ENCODE results near the gene GRM7. TPM values are rescaled to one million over a fixed set of nuclear protein-coding genes. Genes with fewer than 3 reads are reported as not detected.
A peak's percentile ranks its signal among the peaks of the same experiment; 100 is the strongest.

Gene GRM7
- total RNA-seq, 1 donor from 2014 or later, result not detected

DNA sequence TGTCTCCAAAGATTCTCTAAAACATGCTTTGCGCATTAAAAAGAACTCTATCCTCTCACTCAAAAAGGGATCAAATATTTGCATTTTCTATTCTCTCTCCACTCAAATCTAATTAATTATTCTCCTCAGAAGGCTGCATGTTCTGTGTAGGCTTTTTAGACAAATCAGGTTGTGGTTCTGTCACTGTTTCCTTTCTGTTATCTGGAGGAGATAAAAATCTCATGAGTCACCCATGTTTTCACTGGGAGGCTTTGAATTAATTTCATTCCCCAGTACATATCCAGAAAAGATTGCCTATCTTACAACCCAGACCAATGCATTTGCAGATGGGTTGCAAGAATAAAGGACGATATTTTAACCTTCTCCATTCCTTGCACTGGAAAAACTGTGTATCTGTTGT lies 446.5 kb downstream of the GRM7 start:
- FAIRE-seq, result no peak
- no peaks in the 10 kb centered on the region for H3K36me3 ChIP-seq (ENCODE audit: control insufficient read depth, insufficient read depth, low read length)
- H3K27me3 ChIP-seq (ENCODE audit: control insufficient read depth, insufficient read depth, low read length), result no peaks in the 10 kb centered on the region
- no peak overlapping the region for H3K4me3 ChIP-seq (ENCODE audit: low read depth, low read length)
- TF ChIP-seq, protein P1, sequence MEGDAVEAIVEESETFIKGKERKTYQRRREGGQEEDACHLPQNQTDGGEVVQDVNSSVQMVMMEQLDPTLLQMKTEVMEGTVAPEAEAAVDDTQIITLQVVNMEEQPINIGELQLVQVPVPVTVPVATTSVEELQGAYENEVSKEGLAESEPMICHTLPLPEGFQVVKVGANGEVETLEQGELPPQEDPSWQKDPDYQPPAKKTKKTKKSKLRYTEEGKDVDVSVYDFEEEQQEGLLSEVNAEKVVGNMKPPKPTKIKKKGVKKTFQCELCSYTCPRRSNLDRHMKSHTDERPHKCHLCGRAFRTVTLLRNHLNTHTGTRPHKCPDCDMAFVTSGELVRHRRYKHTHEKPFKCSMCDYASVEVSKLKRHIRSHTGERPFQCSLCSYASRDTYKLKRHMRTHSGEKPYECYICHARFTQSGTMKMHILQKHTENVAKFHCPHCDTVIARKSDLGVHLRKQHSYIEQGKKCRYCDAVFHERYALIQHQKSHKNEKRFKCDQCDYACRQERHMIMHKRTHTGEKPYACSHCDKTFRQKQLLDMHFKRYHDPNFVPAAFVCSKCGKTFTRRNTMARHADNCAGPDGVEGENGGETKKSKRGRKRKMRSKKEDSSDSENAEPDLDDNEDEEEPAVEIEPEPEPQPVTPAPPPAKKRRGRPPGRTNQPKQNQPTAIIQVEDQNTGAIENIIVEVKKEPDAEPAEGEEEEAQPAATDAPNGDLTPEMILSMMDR (IDR thresholded peaks at IDR 0.05; ENCODE audit: insufficient read depth, low read length, severe bottlenecking), result no peak
- DNase-seq (ENCODE audit: low read depth), result no peak

DNA sequence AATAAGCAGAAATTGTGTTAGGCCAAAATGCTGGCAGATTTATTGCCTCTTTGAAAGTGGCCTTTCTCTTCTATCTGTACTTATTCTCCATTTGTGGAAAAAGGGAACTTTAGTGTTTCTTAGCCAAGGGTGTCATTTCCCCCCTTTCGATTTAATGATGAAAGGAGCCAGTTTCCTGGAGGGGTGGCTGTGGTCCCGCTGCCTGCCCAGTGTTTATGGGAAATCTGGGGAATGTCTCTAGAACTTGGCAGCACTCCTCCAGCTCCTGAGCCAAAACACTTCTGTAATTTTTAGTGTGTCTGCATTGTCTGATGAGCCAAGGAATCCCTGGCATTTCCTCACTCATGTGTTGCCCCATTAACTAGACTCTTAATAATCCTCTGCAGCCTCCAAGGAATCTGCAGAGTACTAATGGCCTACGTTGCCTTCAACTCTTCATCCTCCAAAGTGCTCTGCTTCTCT lies 448.8 kb downstream of the GRM7 start:
- TF ChIP-seq, protein P1 (IDR thresholded peaks at IDR 0.05; ENCODE audit: insufficient read depth, low read length, severe bottlenecking), result no peak
- Histone ChIP-seq H3K36me3 (ENCODE audit: control insufficient read depth, insufficient read depth, low read length) (no peaks in the 10 kb centered on the region), H3K27me3 (ENCODE audit: control insufficient read depth, insufficient read depth, low read length) (no peaks in the 10 kb centered on the region), H3K4me3 (ENCODE audit: low read depth, low read length) (no peak overlapping the region)
- DNase-seq (ENCODE audit: low read depth) (no peak), FAIRE-seq (no peak)

DNA sequence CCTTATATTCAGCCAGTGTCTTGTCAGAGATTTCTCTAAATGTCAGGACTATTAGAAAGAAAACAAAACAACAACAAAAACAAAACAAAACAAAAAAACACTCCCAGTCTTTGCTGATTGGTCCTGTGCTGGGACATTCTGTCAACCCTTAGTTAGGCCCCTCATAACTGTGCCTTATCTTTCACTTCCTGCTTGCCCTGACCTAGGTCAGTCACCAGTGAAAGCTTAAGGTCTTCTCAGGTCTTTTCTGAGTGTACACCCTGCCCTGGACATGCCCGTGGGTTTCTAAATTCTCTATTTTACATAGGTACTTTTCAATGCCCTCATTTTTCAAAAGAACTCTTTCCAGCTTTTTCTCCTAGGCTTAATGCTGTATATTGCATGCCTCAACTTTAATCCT lies 454.1 kb downstream of the GRM7 start:
- no peaks in the 10 kb centered on the region for H3K36me3 ChIP-seq (ENCODE audit: control insufficient read depth, insufficient read depth, low read length)
- no peaks in the 10 kb centered on the region for H3K27me3 ChIP-seq (ENCODE audit: control insufficient read depth, insufficient read depth, low read length)
- H3K4me3 ChIP-seq (ENCODE audit: low read depth, low read length), result no peak overlapping the region
- DNase-seq (ENCODE audit: low read depth), result no peak
- TF ChIP-seq, protein P1 (IDR thresholded peaks at IDR 0.05; ENCODE audit: insufficient read depth, low read length, severe bottlenecking), result no peak
- no peak for FAIRE-seq

DNA sequence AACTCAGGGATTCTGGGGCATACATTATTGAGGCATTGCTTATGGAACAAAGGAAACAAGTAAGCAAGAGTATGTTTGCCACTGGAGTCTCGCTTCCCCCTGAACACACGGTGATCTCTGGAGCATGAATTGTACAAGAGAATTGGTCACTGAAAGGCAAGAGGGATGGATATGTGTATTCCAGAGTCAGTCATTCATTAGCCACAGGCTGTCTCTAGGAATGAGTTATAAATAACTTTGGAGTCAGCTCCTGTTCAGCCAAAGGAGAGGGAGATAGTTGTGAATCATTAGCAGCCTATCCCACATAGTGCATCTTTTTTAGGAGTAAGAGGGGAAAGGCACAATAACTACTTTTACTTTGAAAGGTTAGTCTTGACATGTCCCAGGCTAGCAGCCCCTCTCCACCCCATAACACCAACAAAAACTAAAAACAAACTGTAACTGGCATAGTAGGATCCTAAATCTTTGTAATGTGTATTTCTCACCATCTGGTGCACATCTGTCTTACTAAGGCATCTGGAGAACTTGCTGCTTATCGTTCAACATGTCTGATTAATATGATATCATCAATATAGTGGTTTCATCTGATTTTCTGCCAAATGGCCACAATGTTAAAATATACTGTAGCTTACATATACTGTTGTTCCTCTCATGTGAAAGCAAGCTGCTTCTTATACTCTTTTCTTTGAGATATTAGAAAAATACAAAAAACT lies 462.2 kb downstream of the GRM7 start:
- TF ChIP-seq, protein P1 (IDR thresholded peaks at IDR 0.05; ENCODE audit: insufficient read depth, low read length, severe bottlenecking), result no peak
- DNase-seq (ENCODE audit: low read depth) (no peak), FAIRE-seq (no peak)
- H3K4me3 ChIP-seq (ENCODE audit: low read depth, low read length), result no peak overlapping the region
- H3K36me3 ChIP-seq (ENCODE audit: control insufficient read depth, insufficient read depth, low read length), result no peaks in the 10 kb centered on the region
- H3K27me3 ChIP-seq (ENCODE audit: control insufficient read depth, insufficient read depth, low read length), result no peaks in the 10 kb centered on the region

DNA sequence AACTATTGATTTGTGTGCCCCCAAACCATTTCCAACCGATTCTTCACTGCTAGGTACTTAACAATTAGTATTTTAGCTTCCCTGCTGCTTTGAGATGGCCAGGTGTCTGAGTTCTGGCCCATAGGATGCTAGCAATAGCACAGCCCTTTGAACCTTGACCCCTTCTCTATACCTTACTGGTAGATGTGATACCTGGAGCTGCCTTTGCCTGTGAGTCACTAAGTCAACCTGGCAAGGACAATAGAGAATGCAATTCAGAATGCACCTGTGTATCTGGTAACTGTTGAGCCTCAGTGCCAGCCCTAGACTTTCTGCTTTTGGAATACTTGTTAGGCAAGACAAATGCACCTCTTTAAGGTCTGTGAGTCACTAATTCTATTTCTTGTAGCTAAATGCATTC lies 467.4 kb downstream of the GRM7 start:
- Histone ChIP-seq H3K27me3 (ENCODE audit: control insufficient read depth, insufficient read depth, low read length) (no peaks in the 10 kb centered on the region), H3K4me3 (ENCODE audit: low read depth, low read length) (no peak overlapping the region), H3K36me3 (ENCODE audit: control insufficient read depth, insufficient read depth, low read length) (no peaks in the 10 kb centered on the region)
- peak; percentile 4 for DNase-seq (ENCODE audit: low read depth)
- FAIRE-seq, result no peak
- TF ChIP-seq, protein P1 (IDR thresholded peaks at IDR 0.05; ENCODE audit: insufficient read depth, low read length, severe bottlenecking), result no peak

DNA sequence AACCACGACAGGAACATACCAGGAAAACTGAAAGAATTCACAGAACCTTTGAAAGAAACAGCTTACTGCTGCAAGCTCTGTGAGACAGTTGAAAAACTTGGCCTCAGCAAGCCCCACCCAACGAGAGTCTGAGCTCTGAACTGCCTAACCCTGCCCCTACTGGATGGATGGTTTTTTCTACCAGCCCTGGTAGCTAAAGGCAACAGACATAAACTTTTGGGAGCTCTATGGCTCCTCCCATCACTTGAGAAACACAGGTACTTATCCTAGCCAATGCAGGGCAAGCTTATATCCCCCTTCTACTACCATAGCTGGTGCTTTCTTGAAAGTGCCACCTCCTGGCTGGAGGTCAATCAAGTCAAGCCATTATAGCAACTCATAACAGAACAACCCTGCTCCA lies 471.8 kb downstream of the GRM7 start:
- Histone ChIP-seq H3K36me3 (ENCODE audit: control insufficient read depth, insufficient read depth, low read length) (no peaks in the 10 kb centered on the region), H3K27me3 (ENCODE audit: control insufficient read depth, insufficient read depth, low read length) (no peaks in the 10 kb centered on the region), H3K4me3 (ENCODE audit: low read depth, low read length) (no peak overlapping the region)
- TF ChIP-seq, protein P1 (IDR thresholded peaks at IDR 0.05; ENCODE audit: insufficient read depth, low read length, severe bottlenecking), result no peak
- FAIRE-seq, result no peak
- DNase-seq (ENCODE audit: low read depth), result no peak

All from bronchial epithelial cell (primary cell).